Astrocyte (in vitro differentiated cells and primary cell): ENCODE measurements around the gene ADD1. TPM values are rescaled to one million over a fixed set of nuclear protein-coding genes. Genes with fewer than 3 reads are reported as not detected.
A peak's percentile ranks its signal among the peaks of the same experiment; 100 is the strongest.

Experiments
- DNase-seq: peaks from one replicate; pipeline ENCODE4 v3.0.0-alpha.2; 2010; ENCODE audit warnings: low read depth
- FAIRE-seq: peaks from 2 replicates; lab custom pipeline; 2011; peaks lifted over from hg19 to GRCh38; lab: Jason Lieb, UNC
- H2AFZ ChIP-seq: 2 replicates; pipeline ENCODE4 v1.6.0; 2012; ENCODE audit warnings: low read depth, low read length, inconsistent platforms
- H3K27ac ChIP-seq: 2 replicates; pipeline ENCODE4 v1.5.1; 2011; ENCODE audit warnings: low read depth, low read length, inconsistent platforms
- H3K27me3 ChIP-seq: 2 replicates; pipeline ENCODE4 v1.6.0; 2011; ENCODE audit warnings: low read length, inconsistent platforms; ENCODE audit not compliant: insufficient read depth
- H3K36me3 ChIP-seq: 2 replicates; pipeline ENCODE4 v1.5.1; 2011; ENCODE audit warnings: low read length, inconsistent platforms; ENCODE audit not compliant: insufficient read depth
- H3K4me1 ChIP-seq: 2 replicates; pipeline ENCODE4 v1.5.1; 2011; ENCODE audit warnings: low read length, inconsistent platforms; ENCODE audit not compliant: insufficient read depth
- H3K4me2 ChIP-seq: 2 replicates; pipeline ENCODE4 v1.6.0; 2012; ENCODE audit warnings: low read length, inconsistent platforms
- H3K4me3 ChIP-seq: 2 replicates; pipeline ENCODE4 v1.5.1; 2011; ENCODE audit warnings: low read depth, mild to moderate bottlenecking, low read length, inconsistent platforms; ENCODE audit not compliant: insufficient read depth
- H3K79me2 ChIP-seq: 2 replicates; pipeline ENCODE4 v1.6.0; 2012; ENCODE audit warnings: mild to moderate bottlenecking, low read length, inconsistent platforms; ENCODE audit not compliant: insufficient read depth
- H3K9ac ChIP-seq: 2 replicates; pipeline ENCODE4 v1.6.0; 2012; ENCODE audit warnings: mild to moderate bottlenecking, low read length, inconsistent platforms
- H3K9me3 ChIP-seq: 2 replicates; pipeline ENCODE4 v1.5.1; 2012; ENCODE audit warnings: low read depth, mild to moderate bottlenecking, low read length, inconsistent platforms; ENCODE audit not compliant: insufficient read depth
- H4K20me1 ChIP-seq: 2 replicates; pipeline ENCODE4 v1.6.0; 2012; ENCODE audit warnings: low read length, inconsistent platforms; ENCODE audit not compliant: insufficient read depth
- H3K27ac Mint-ChIP-seq: one replicate; pipeline ENCODE4 v1.8.0; 2021; ENCODE audit warnings: mild to moderate bottlenecking, mixed read lengths; ENCODE audit not compliant: unreplicated experiment
- H3K27me3 Mint-ChIP-seq: one replicate; pipeline ENCODE4 v1.8.0; 2021; ENCODE audit warnings: low read depth, mixed read lengths; ENCODE audit not compliant: unreplicated experiment
- H3K36me3 Mint-ChIP-seq: one replicate; pipeline ENCODE4 v1.8.0; 2021; ENCODE audit warnings: low read depth, mixed read lengths; ENCODE audit not compliant: unreplicated experiment
- H3K4me1 Mint-ChIP-seq: one replicate; pipeline ENCODE4 v1.8.0; 2021; ENCODE audit warnings: low read depth, mixed read lengths; ENCODE audit not compliant: unreplicated experiment
- H3K4me3 Mint-ChIP-seq: one replicate; pipeline ENCODE4 v1.8.0; 2021; ENCODE audit warnings: mild to moderate bottlenecking, moderate library complexity, mixed read lengths; ENCODE audit not compliant: unreplicated experiment
- H3K9me3 Mint-ChIP-seq: one replicate; pipeline ENCODE4 v1.8.0; 2021; ENCODE audit warnings: mild to moderate bottlenecking, mixed read lengths; ENCODE audit not compliant: unreplicated experiment
- CTCF ChIP-seq: IDR thresholded peaks from 2 replicates; pipeline ENCODE4 v1.5.1; 2011; ENCODE audit warnings: low read depth, mild to moderate bottlenecking, inconsistent platforms, low read length, moderate library complexity; ENCODE audit not compliant: insufficient read depth
- EZH2 ChIP-seq: IDR thresholded peaks from 2 replicates; pipeline ENCODE4 v1.6.1; 2012; ENCODE audit warnings: mild to moderate bottlenecking, low read length, inconsistent platforms; ENCODE audit not compliant: insufficient read depth
- total RNA-seq: library from RNA; stranded (reverse); gene quantifications from 2 replicates; pipeline ENCODE4 v1.2.1, GENCODE V29; 2021

The ADD1 gene
- total RNA-seq, 1 donor from 2014 or later = 280 TPM

GRCh38 chr4:2818351-2818939, 25.2 kb upstream of the ADD1 start:
- Mint-ChIP-seq H3K4me1 (no peaks in the 10 kb centered on the region), H3K4me3 (peak overlapping the region; percentile 80), H3K27me3 (no peaks in the 10 kb centered on the region), H3K36me3 (peaks cover 12% of the 10 kb centered on the region), H3K27ac (no peak overlapping the region), H3K9me3 (peaks cover 11% of the 10 kb centered on the region)
- peaks cover 52% of the 10 kb centered on the region for H3K79me2 ChIP-seq
- peaks cover 4% of the 10 kb centered on the region for H3K4me1 ChIP-seq
- H2AFZ ChIP-seq = peak overlapping the region; percentile 37
- peak overlapping the region; percentile 85 for H3K9ac ChIP-seq
- TF ChIP-seq EZH2 = no peak
- no peak for TF ChIP-seq CTCF
- FAIRE-seq (no peak), DNase-seq (no peak)
- H3K4me3 ChIP-seq = peak overlapping the region; percentile 71
- peaks cover 2% of the 10 kb centered on the region for H3K36me3 ChIP-seq
- peak overlapping the region; percentile 42 for H3K27ac ChIP-seq
- H3K4me2 ChIP-seq = peak overlapping the region; percentile 88
- H3K9me3 ChIP-seq = peaks cover 4% of the 10 kb centered on the region
- H4K20me1 ChIP-seq = peaks cover 33% of the 10 kb centered on the region
- no peaks in the 10 kb centered on the region for H3K27me3 ChIP-seq

DNA sequence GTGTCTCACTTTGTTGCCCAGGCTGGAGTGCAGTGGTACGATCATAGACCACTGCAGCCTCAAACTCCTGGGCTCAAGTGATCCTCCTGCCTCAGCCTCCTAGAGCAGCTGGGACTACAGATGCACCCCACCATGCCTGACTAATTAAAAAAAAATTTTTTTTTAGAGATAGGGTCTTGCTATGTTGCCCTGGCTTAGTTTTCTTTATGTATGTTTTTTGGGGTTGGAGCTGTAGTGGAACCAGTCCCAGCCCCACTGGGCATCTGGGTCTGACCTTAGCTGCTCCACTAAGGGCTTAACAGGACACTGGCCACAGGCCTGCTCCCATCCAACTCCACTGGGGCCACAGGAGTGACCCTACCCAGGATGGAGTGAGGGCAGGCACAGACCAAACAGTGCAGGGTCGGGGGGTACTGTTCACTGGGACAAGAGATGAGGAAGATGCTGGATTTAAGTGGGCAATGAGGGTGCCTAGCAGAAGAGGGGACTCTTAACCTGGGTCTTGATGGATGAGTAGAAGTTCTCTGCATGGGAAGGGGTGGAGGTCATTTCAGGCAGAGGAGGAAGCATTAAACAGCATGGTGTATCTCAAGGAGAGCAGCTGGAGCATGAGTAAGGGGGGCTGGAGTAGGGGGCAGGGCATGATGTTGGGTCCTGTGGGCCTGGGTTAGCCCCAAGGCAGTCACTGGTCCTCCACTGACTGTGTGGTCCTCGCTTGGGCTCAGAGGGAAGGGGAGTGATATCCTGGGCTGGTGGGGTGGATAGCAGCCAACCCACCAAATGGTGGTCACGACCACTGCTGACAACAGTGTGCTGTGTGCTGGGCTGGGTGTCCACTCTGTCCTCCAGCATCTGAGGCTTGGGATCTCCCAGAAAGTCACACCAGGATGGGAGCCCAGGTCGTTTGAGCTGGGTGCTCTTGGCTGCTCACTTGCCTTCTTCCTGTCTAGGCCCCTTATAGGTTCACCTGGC, 24.1 kb upstream of the ADD1 start:
- no peak for FAIRE-seq
- Mint-ChIP-seq H3K27me3 (no peaks in the 10 kb centered on the region), H3K9me3 (peaks cover 11% of the 10 kb centered on the region), H3K27ac (no peak overlapping the region), H3K4me1 (no peaks in the 10 kb centered on the region), H3K36me3 (peaks cover 11% of the 10 kb centered on the region), H3K4me3 (peak overlapping the region; percentile 80)
- Histone ChIP-seq H3K27ac (no peak overlapping the region), H3K4me3 (peak overlapping the region; percentile 71), H3K36me3 (peaks cover 2% of the 10 kb centered on the region), H3K4me2 (peak overlapping the region; percentile 88), H3K9ac (peak overlapping the region; percentile 85), H2AFZ (no peak overlapping the region), H3K79me2 (peaks cover 48% of the 10 kb centered on the region), H3K9me3 (peaks cover 4% of the 10 kb centered on the region), H4K20me1 (peaks cover 41% of the 10 kb centered on the region), H3K27me3 (no peaks in the 10 kb centered on the region), H3K4me1 (peaks cover 4% of the 10 kb centered on the region)
- no peak for TF ChIP-seq CTCF
- no peak for TF ChIP-seq EZH2
- no peak for DNase-seq
